Peyer's patch (tissue), 4 donors: ENCODE data around the gene PACSIN1. TPM values are rescaled to one million over a fixed set of nuclear protein-coding genes. Genes with fewer than 3 reads are reported as not detected.

ENCODE experiments used
- DNase-seq, 3 donors: peaks; one replicate each; pipeline ENCODE4 v3.0.0-alpha.2; 2017 to 2019
- H3K27ac ChIP-seq, 4 donors: fragments of 200-600 bp; sonication (generic); one replicate each; pipeline ENCODE4 v1.5.1; 2016 to 2019
- H3K27me3 ChIP-seq, 2 donors: fragments of 200-600 bp; sonication (generic); one replicate each; pipeline ENCODE4 v1.5.1; 2019
- H3K36me3 ChIP-seq, 3 donors: fragments of 200-600 bp; sonication (generic); one replicate each; pipeline ENCODE4 v1.5.1; 2016 to 2019
- H3K4me1 ChIP-seq, 4 donors: fragments of 200-600 bp; sonication (generic); one replicate each; pipeline ENCODE4 v1.5.1; 2016 to 2019
- H3K4me3 ChIP-seq, 4 donors: fragments of 200-600 bp; sonication (generic); 1 replicate in 3 of 4; 2 replicates in 1 of 4; pipeline ENCODE4 v1.5.1; 2016 to 2019; ENCODE audit warnings: mild to moderate bottlenecking in 1 of 4
- H3K9me3 ChIP-seq, 4 donors: fragments of 200-600 bp; sonication (generic); one replicate each; pipeline ENCODE4 v1.5.1; 2016 to 2019; ENCODE audit warnings: mild to moderate bottlenecking in 1 of 4
- POLR2A ChIP-seq, 2 donors: fragments of 450-650 bp; IDR thresholded peaks; one replicate each; pipeline ENCODE4 v1.5.1; 2017; ENCODE audit warnings: antibody characterized with exemption in 2 of 2, mild to moderate bottlenecking in 2 of 2, moderate library complexity in 2 of 2
- total RNA-seq, 4 donors: library from RNA; depleted of rRNA; stranded (reverse); fragments of >200 nt; gene quantifications; one replicate each; pipeline ENCODE4 v1.1.0, GENCODE V29; 2016
- TF ChIP-seq, protein P1 (sequence below), 6 experiments: fragments of 450-650 bp in 4 of 6; fragments of 200-600 bp in 2 of 6; sonication (generic) in 1 of 6; IDR thresholded peaks; one replicate each; pipeline ENCODE4 v1.5.1; 2017 to 2019; ENCODE audit warnings: antibody characterized with exemption in 6 of 6, mild to moderate bottlenecking in 3 of 6, moderate library complexity in 1 of 6

PACSIN1 gene
- total RNA-seq, 4 donors from 2014 or later: 0.28 to 9.9 (median 0.40) TPM; not detected in 1

DNA sequence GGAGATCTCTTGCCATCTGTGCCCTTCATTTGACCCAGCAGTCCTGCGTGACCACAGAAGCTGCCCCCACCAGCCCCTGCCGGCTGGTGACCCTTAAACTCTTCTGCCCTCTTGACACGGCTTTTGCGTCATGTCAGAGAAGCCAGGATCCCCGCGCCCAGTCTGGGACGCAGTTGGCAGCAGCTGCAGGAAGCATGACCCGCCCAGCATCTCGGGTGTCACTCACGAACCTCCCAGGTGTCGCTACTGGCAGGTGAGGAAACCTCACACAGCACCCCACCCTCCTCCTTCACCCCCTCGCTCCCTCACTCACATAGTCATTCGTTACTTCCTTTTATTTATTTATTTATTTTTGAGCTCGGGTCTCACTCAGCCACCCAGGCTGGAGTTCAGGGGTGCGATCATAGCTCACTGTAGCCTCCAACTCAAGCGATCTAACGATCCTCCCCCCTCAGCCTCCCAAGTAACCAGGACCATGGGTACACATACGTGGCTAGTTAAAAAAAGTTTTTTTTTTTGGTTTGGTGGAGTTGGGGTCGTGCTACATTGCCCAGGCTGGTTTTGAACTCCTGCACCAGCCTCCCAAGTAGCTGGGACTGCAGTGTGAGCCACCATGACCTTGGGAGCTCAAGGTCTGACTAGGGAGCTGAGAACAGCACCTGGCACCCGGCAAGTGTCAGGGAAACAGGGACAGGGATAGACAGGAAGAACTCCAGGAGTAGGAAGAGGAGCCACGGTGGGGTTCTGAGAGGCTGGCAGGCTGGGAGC lies 104.4 kb downstream of the PACSIN1 start:
- H3K36me3 ChIP-seq: no peaks in the 10 kb centered on the region
- H3K4me3 ChIP-seq: no peak overlapping the region
- DNase-seq: peak in 2 of 3 donors; percentile 65 to 69
- H3K9me3 ChIP-seq: no peaks in the 10 kb centered on the region
- H3K27ac ChIP-seq: no peak overlapping the region
- no peak for TF ChIP-seq POLR2A (IDR thresholded peaks at IDR 0.05)
- TF ChIP-seq, protein P1, sequence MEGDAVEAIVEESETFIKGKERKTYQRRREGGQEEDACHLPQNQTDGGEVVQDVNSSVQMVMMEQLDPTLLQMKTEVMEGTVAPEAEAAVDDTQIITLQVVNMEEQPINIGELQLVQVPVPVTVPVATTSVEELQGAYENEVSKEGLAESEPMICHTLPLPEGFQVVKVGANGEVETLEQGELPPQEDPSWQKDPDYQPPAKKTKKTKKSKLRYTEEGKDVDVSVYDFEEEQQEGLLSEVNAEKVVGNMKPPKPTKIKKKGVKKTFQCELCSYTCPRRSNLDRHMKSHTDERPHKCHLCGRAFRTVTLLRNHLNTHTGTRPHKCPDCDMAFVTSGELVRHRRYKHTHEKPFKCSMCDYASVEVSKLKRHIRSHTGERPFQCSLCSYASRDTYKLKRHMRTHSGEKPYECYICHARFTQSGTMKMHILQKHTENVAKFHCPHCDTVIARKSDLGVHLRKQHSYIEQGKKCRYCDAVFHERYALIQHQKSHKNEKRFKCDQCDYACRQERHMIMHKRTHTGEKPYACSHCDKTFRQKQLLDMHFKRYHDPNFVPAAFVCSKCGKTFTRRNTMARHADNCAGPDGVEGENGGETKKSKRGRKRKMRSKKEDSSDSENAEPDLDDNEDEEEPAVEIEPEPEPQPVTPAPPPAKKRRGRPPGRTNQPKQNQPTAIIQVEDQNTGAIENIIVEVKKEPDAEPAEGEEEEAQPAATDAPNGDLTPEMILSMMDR (IDR thresholded peaks at IDR 0.05): no peak
- H3K27me3 ChIP-seq: no peaks in the 10 kb centered on the region
- no peaks in the 10 kb centered on the region for H3K4me1 ChIP-seq

DNA sequence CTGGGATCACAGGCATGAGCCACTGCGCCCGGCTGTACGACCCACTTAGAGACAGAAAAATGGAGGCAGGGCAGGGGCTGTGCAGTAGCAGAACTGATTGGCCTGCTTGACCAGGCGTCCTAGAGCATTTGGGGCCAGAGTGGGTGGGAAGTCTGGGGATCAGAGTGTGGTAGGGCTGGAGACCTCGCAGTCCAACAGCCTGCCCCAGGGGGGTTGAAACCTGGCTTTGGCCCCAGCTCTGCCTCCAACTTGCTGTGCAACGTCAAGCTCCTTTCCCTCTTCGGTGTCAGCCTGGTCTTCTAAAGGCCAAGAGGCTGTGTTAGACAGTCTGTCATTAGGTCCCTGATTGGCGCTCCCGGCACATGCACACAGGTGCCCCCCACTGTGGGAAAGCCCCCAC lies 105.5 kb downstream of the PACSIN1 start:
- H3K4me1 ChIP-seq: no peaks in the 10 kb centered on the region
- H3K27me3 ChIP-seq: no peaks in the 10 kb centered on the region
- no peaks in the 10 kb centered on the region for H3K9me3 ChIP-seq
- TF ChIP-seq POLR2A (IDR thresholded peaks at IDR 0.05): no peak
- TF ChIP-seq, protein P1 (IDR thresholded peaks at IDR 0.05): no peak
- no peak for DNase-seq
- H3K27ac ChIP-seq: no peak overlapping the region
- H3K36me3 ChIP-seq: no peaks in the 10 kb centered on the region
- H3K4me3 ChIP-seq: no peak overlapping the region

DNA sequence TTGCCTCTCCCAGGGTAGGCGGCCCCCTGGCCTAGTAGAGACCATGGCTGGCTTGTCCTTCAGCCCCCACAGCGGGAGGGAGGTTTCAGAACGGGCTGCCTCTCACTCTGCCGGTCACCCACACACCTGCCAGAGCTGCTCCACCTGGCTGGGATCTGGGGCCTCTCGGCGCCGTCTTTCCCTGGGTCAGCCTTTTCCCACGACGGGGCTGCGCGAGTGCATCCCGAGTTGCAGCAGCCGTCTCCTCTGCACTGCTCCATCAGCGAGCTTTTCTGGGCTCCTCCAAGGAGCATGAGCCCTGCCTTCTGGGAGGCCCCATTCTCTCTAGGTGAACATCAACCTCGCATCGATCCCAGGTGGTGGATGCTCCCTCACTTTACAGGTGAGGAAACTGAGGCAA lies 106.1 kb downstream of the PACSIN1 start:
- DNase-seq: no peak
- TF ChIP-seq, protein P1 (IDR thresholded peaks at IDR 0.05): no peak
- TF ChIP-seq POLR2A (IDR thresholded peaks at IDR 0.05): no peak
- no peaks in the 10 kb centered on the region for H3K4me1 ChIP-seq
- H3K27me3 ChIP-seq: no peaks in the 10 kb centered on the region
- H3K9me3 ChIP-seq: no peaks in the 10 kb centered on the region
- no peaks in the 10 kb centered on the region for H3K36me3 ChIP-seq
- no peak overlapping the region for H3K4me3 ChIP-seq
- no peak overlapping the region for H3K27ac ChIP-seq

GRCh38 chr6:34572585-34572984 lies 106.7 kb downstream of the PACSIN1 start:
- H3K4me1 ChIP-seq: no peaks in the 10 kb centered on the region
- TF ChIP-seq POLR2A (IDR thresholded peaks at IDR 0.05): no peak
- TF ChIP-seq, protein P1 (IDR thresholded peaks at IDR 0.05): no peak

GRCh38 chr6:34573567-34574183 lies 107.8 kb downstream of the PACSIN1 start:
- H3K9me3 ChIP-seq: no peaks in the 10 kb centered on the region
- no peak overlapping the region for H3K4me3 ChIP-seq
- no peak overlapping the region for H3K27ac ChIP-seq
- H3K27me3 ChIP-seq: no peaks in the 10 kb centered on the region
- DNase-seq: peak in 1 of 3 donors; percentile 64
- TF ChIP-seq, protein P1 (IDR thresholded peaks at IDR 0.05): no peak
- TF ChIP-seq POLR2A (IDR thresholded peaks at IDR 0.05): no peak
- H3K36me3 ChIP-seq: no peaks in the 10 kb centered on the region
- no peaks in the 10 kb centered on the region for H3K4me1 ChIP-seq

More at GRCh38 chr6:34572585-34572984, 106.7 kb downstream of the PACSIN1 start:
- no peak for DNase-seq
- Histone ChIP-seq H3K27ac (no peak overlapping the region), H3K27me3 (no peaks in the 10 kb centered on the region), H3K4me3 (no peak overlapping the region), H3K36me3 (no peaks in the 10 kb centered on the region), H3K9me3 (no peaks in the 10 kb centered on the region)
